MG63 (cell line): ENCODE data around the gene PLIN5. TPM values are rescaled to one million over a fixed set of nuclear protein-coding genes. Genes with fewer than 3 reads are reported as not detected.
A peak's percentile ranks its signal among the peaks of the same experiment; 100 is the strongest.
"Not testable (repeated sequence)": the region's sequence is repeated elsewhere in the genome, so short reads cannot be mapped to it uniquely, and the experiment has no call there.

ENCODE experiments used
- DNase-seq: peaks from one replicate; pipeline ENCODE4 v3.0.0-alpha.2; 2020
- H3K27me3 ChIP-seq: fragments of 250-450 bp; sonication (Bioruptor Pico); 2 replicates; pipeline ENCODE4 v1.5.1; 2020; ENCODE audit warnings: mild to moderate bottlenecking, moderate library complexity
- H3K36me3 ChIP-seq: fragments of 250-450 bp; sonication (Bioruptor Pico); 2 replicates; pipeline ENCODE4 v1.5.1; 2020; ENCODE audit warnings: mild to moderate bottlenecking, moderate library complexity
- H3K4me3 ChIP-seq: fragments of 250-450 bp; sonication (Bioruptor Pico); 2 replicates; pipeline ENCODE4 v1.5.1; 2020; ENCODE audit warnings: mild to moderate bottlenecking, moderate library complexity
- H3K9me3 ChIP-seq: fragments of 250-450 bp; sonication (Bioruptor Pico); 2 replicates; pipeline ENCODE4 v1.5.1; 2020; ENCODE audit warnings: mild to moderate bottlenecking, moderate library complexity
- total RNA-seq: library from RNA; depleted of rRNA; stranded (reverse); fragments of >200 nt; shearing (Covaris generic); gene quantifications from 2 replicates; pipeline ENCODE4 v1.2.3, GENCODE V29; 2014; ENCODE audit warnings: low replicate concordance

The PLIN5 gene
- total RNA-seq, 1 experiment from 2014 or later = not detected

GRCh38 chr19:4553092-4553695 lies 18.2 kb upstream of the PLIN5 start:
- H3K36me3 ChIP-seq = no peaks in the 10 kb centered on the region
- no peak for DNase-seq
- no peaks in the 10 kb centered on the region for H3K27me3 ChIP-seq
- no peak overlapping the region for H3K4me3 ChIP-seq
- H3K9me3 ChIP-seq = no peaks in the 10 kb centered on the region

DNA sequence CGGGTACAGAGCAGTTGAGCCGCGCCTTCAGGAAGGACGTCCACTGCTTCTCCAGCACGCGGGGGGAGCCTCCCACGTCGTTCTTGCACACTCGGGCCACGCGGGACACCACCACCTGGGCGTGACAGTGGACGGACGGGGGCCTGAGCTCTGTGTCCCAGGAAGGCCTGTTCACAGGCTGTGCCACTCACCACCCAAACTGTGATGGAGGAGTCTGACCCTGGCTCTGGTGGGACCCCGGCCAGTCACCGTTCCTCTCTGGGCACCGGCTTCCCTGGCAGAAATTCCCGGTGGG lies 17.4 kb upstream of the PLIN5 start:
- H3K9me3 ChIP-seq = no peaks in the 10 kb centered on the region
- H3K36me3 ChIP-seq = no peaks in the 10 kb centered on the region
- H3K27me3 ChIP-seq = no peaks in the 10 kb centered on the region
- DNase-seq = no peak
- H3K4me3 ChIP-seq = no peak overlapping the region

GRCh38 chr19:4550479-4551050 lies 15.5 kb upstream of the PLIN5 start:
- H3K4me3 ChIP-seq = no peak overlapping the region
- no peaks in the 10 kb centered on the region for H3K9me3 ChIP-seq
- DNase-seq = no peak

GRCh38 chr19:4550018-4550417 lies 15.0 kb upstream of the PLIN5 start:
- no peak overlapping the region for H3K4me3 ChIP-seq
- H3K27me3 ChIP-seq = no peaks in the 10 kb centered on the region
- H3K36me3 ChIP-seq = no peaks in the 10 kb centered on the region
- H3K9me3 ChIP-seq = no peaks in the 10 kb centered on the region
- no peak for DNase-seq

More at GRCh38 chr19:4550479-4551050, 15.5 kb upstream of the PLIN5 start:
- Histone ChIP-seq H3K27me3 (no peaks in the 10 kb centered on the region), H3K36me3 (no peaks in the 10 kb centered on the region)

DNA sequence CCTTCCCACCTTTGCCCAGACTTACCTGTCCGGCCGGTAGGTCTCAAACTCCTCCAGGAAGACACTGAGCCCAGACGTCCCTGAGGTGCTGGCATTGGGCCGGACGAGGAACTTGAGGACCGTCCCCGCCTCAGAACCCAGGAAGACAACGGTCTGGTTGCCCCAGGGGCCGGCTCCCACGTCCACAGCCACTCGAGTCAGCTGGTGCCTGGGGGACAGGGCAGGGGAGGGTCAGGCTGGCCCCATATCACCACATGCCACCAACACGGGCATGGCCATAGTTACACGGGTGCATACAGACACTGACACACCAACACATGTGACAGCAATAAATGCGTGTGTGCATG lies 13.2 kb upstream of the PLIN5 start:
- Histone ChIP-seq H3K9me3 (no peaks in the 10 kb centered on the region), H3K4me3 (no peak overlapping the region), H3K27me3 (no peaks in the 10 kb centered on the region), H3K36me3 (no peaks in the 10 kb centered on the region)
- DNase-seq = no peak

DNA sequence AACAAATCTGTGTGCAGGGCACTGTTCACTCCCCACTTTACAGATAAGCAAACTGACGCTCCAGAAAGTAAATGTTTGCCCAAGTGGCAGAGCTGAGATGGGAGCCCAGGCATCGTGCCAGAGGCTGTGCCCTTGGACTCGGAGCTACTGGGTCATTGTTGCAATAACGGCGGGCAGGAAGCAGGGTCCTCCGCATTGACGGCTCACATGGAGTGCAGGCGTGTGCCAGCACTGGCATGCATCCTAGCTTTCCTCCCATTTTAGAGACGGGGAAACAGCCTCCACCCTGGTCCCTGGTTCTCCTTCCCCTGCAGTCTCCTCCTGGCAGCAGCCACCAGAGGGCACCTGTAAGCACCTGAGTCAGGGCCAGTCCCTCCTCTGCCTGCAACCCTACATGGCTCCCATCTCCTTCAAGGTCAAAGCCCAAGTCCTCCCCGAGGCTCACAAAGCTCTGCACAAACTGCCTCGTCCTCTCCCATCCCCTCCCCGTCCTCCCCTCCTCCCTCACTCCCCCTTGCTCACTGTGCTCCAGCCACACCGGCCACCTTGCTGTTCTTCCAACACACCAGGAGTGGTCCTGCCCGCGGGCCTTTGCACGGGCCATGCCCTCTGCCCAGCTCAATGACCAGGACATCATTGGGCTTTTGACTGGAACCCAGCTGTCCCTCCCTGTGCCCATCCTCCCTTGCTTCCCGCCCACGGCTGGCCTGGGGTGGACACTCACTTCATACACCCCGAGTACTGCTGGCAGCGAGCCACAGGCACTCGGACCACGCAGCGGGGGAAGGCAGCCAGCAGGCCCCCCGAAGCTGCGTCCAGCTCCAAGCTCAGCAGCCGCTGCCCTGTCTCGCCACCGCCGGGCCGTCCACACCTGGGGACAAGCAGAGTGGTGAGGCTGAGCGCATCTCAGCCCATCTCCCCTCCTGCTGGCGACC lies 12.5 kb upstream of the PLIN5 start:
- peak; percentile 33 for DNase-seq
- Histone ChIP-seq H3K27me3 (no peaks in the 10 kb centered on the region), H3K9me3 (no peaks in the 10 kb centered on the region), H3K36me3 (no peaks in the 10 kb centered on the region), H3K4me3 (no peak overlapping the region)

DNA sequence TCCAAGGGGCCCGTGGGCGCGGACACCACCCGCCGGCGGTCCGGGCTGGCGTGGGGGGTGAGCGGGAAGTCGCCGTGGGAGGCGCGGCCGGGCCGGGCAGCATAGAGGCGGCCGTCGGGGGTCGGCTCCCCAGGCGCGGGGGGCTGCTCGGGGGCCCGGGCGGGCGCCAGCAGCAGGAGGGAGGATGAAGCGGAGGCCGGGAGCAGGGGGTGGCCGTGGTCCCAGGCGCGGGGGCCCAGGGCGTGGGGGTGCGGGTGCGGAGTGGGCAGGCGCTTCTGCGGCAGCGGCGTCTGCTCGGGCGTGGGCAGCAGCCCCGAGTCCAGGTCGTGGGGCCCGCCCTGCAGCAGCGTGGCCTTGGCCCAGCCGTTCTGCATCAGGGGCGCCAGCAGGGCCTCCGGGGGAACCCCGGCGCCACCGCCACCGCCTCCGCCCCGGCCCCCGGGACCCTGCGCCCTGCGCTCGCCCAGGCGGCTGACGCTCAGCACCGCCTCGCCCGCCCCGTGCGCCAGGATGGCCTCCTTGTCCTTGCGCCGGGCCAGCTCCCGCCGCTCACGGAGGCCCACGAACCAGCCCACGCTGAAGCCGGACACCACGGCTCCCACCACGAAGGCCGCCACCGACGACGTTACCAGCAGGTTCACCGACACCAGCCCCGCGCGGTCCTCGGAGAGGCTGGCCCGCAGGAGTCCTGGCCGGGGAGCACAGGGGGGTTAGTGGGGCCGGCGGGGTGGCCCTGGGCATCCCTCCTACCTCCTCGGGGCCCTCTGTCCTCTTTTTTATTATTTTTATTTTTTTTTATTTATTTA lies 9.0 kb upstream of the PLIN5 start:
- DNase-seq = no peak
- H3K36me3 ChIP-seq = no peaks in the 10 kb centered on the region
- H3K27me3 ChIP-seq = no peaks in the 10 kb centered on the region
- H3K4me3 ChIP-seq = no peak overlapping the region
- no peaks in the 10 kb centered on the region for H3K9me3 ChIP-seq

DNA sequence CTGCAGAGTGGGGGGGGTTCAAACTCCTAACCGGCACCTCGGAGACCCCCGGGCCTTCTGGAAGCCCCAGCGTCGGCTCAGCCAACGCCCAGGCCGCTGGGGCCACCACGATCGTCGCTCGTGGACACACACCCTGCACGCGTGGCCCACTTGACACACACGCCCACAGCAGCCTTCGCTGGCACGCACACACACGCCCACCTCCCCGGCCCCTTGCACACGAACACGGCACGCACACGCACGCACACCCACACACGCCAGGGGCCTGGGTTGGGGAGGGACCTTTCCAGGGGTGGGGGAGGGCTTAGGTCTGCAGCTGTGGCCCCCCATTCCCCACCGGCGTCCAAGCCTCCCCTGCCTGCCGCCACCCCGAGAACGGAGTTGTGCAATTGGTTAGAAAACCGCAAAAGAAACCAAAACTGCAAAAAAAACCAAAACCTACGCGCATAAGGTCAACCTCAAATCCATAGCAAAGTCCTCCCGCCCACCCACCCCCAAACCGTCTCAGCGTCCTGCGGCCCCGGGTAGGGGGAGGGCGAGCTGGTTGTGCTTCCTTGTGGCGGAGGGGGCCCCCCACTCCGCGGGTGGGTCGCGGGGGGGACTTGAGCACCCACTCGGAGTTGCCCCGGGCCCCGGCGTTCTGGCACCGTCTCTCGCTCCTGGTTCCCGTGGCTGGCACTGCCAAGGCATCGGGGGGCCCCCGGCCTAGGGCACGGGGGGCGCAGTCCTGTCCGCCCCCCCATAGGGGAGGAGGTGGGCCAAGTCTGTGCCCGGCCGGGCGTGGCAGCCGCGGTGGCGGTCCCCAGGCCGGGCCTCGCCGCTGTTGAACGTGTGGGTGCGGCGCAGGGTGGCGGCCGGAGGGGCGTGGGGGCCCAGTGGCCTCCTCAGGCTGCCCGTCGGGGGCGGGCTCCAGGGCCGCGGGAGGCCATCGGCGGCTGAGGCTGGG lies 8.1 kb upstream of the PLIN5 start:
- Histone ChIP-seq H3K4me3 (no peak overlapping the region), H3K36me3 (no peaks in the 10 kb centered on the region), H3K27me3 (no peaks in the 10 kb centered on the region), H3K9me3 (no peaks in the 10 kb centered on the region)
- no peak for DNase-seq

DNA sequence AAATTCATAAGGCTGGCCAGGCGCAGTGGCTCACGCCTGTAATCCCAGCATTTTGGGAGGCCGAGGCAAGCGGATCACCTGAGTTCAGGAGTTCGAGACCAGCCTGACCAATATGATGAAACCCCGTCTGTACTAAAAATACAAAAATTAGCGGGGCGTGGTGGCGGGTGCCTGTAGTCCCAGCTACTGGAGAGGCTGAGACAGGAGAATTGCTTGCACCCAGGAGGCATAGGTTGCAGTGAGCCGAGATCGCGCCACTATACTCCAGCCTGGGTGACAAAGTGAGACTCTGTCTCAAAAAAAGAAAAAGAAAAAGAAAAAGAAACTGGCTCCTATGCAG lies 6.8 kb upstream of the PLIN5 start:
- not testable (repeated sequence) for H3K36me3 ChIP-seq, DNase-seq, H3K27me3 ChIP-seq, H3K9me3 ChIP-seq, H3K4me3 ChIP-seq

DNA sequence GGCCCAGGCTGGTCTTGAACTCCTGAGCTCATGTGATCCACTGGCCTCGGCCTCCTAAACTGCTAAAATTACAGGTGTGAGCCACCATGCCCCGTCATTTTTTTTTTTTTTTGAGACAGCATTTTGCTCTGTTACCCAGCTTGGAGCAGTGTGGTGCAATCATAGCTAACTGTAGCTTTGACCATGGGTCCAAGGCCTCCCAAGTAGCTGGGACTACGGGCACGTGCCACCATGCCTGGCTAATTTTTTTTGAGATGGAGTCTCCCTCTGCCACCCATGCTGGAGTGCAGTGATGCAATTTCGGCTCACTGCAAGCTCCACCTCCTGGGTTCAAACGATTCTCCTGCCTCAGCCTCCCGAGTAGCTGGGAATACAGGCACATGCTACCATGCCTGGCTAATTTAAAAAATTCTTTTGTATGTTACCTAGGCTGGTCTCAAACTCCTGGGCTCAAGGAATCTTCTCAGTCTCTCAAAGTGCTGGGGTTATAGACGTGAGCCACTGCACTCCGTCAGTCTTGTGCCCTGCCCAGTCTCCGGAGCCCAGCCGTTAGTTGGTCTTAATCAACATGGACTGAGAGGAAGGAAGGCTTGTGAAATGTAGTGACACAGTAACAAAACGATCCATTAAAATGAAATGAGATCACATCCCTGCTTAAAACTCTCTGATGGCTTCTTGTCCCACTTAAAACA lies 6.2 kb upstream of the PLIN5 start:
- Histone ChIP-seq H3K9me3 (no peaks in the 10 kb centered on the region), H3K36me3 (no peaks in the 10 kb centered on the region), H3K27me3 (no peaks in the 10 kb centered on the region), H3K4me3 (no peak overlapping the region)
- no peak for DNase-seq

DNA sequence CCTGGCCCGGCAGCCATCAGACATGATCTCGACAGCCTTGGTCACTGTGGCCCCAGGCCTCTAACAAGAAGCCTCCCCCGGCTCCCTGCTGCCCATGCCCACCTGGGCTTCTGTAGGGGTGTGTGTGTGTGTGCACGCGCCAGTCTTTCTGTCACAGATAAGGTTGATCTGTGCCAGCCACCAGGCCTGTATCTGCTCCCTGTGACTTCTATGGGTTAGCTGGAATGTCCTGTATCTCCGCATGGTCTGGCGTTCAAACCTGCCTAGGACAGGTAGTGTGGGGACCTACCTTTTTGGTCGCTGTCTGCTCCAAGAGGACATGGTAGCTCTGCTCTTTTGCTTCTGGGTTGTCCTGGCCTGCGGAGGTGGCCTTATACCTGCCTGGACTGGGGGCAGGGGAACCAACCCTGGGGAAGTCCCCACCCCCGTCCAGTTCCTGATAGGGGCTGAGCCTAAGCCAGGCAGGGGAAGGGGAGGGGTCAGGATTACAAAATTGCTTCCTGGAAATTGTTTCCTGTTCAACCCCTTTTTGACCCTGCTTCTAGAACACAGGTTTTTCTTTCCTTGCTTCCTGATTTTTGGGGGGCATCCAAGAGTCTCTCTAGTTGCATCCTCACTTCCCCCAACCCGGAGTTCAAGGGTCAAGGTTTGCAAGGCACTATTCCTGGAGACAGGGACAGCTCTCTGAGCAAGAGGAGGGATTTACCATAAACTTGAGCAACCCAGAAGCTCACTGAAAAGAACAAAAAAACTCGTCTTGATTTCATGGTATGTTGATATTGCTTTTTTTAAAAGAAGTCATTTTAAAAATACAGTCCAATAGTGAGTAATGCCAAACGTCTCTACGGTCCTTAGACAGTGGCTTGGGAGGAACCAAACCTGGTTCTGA lies 4.9 kb upstream of the PLIN5 start, which contains the start of gene LRG1:
TSS of gene LRG1 (minus strand) at position 344 of the 889 bp plus-strand sequence. CDS start at position 321, 23 bp downstream.
- no peak for DNase-seq
- H3K4me3 ChIP-seq = no peak within 1 kb of the TSS
- no peaks in the 10 kb centered on the region for H3K9me3 ChIP-seq
- H3K36me3 ChIP-seq = no peaks in the 10 kb centered on the region
- no peaks in the 10 kb centered on the region for H3K27me3 ChIP-seq

- no peak for DNase-seq
- no peaks in the 10 kb centered on the region for H3K27me3 ChIP-seq
- H3K9me3 ChIP-seq = no peaks in the 10 kb centered on the region
- no peaks in the 10 kb centered on the region for H3K36me3 ChIP-seq
- no peak overlapping the region for H3K4me3 ChIP-seq
Observed at GRCh38 chr19:4539169-4539692, 4.2 kb upstream of the PLIN5 start.

DNA sequence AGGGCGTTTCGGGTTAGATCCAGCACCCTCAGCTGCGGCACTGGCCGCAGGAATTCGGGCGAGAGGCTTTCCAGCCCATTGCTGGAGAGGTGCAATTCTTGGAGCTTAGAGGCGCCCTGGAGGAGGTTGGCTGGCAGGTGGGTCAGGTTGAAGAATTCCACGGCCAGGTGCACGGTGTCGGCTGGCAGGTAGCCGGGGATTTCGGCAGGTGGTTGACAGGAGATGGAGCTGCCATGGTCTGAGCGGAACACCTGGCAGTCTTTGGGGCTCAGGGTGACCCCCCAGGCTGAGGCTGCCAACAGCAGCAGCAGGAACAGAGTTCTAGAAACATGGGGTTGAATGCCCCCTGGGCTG lies 3.6 kb upstream of the PLIN5 start:
- Histone ChIP-seq H3K9me3 (no peaks in the 10 kb centered on the region), H3K4me3 (no peak overlapping the region), H3K36me3 (no peaks in the 10 kb centered on the region), H3K27me3 (no peaks in the 10 kb centered on the region)
- no peak for DNase-seq

DNA sequence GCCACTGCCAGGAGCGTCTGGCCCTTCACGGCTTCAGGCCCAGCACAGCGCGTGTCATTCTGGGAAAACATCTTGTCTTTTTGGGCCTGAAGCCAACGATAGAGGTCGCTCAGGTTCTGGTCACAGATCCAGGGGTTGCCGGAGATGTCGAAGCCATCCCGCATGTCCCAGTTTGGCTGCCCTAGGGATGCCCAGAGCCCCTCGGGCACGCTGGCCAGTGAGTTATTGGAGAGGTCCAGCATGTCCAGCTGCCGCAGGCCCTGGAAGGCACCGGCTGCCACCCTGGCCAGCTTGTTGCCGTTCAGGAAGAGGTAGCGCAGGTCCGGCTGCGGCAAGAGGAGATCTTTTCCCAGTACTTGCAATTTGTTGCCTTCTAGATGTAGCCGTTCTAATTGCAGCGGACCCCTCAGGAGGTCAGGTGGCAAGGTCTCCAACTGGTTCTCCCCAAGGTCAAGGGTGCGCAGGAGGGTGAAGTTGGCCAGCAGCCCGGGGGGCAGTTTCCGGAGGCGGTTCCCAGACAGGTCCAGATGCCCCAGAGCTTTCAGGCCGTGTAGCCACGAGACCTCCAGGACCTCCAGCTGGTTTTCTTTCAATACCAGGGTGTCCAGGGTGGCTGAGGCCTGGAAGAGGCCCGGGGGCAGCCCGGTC lies 3.1 kb upstream of the PLIN5 start:
- H3K4me3 ChIP-seq = no peak overlapping the region
- H3K36me3 ChIP-seq = no peaks in the 10 kb centered on the region
- no peaks in the 10 kb centered on the region for H3K9me3 ChIP-seq
- H3K27me3 ChIP-seq = no peaks in the 10 kb centered on the region
- DNase-seq = no peak
